ENCODE data around the gene SLC9A8. TPM values are rescaled to one million over a fixed set of nuclear protein-coding genes. Genes with fewer than 3 reads are reported as not detected.

SLC9A8 gene
- total and polyA plus RNA-seq, 2 of the 4 experiments (the other 2 are of a cell fraction): 4.1 to 5.0 TPM

- Histone ChIP-seq H3K4ac (ENCODE audit: low read depth, low read length) (no peak overlapping the region), H4K20me1 (ENCODE audit: insufficient read depth, low read length) (no peaks in the 10 kb centered on the region), H3K4me3 (ENCODE audit: insufficient read depth, low read depth, low read length) (no peak overlapping the region), H2AK5ac (ENCODE audit: low read depth, low read length) (no peak overlapping the region), H3K14ac (replicated peaks; ENCODE audit: low read depth, low read length) (no peak overlapping the region), H3K79me1 (ENCODE audit: low read depth in 1 of 2, low read length in 2 of 2) (peaks cover 18 to 26% of the 10 kb centered on the region in 2 experiments), H3K18ac (ENCODE audit: low read depth, low read length) (no peak overlapping the region), H4K5ac (ENCODE audit: low read depth, low read length) (no peak overlapping the region), H3K56ac (ENCODE audit: extremely low read depth, insufficient read depth, low read length) (no peak overlapping the region), H3K4me1 (ENCODE audit: control insufficient read depth, insufficient read depth, low read length) (peaks cover 7% of the 10 kb centered on the region), H3K36me3 (ENCODE audit: control insufficient read depth, insufficient read depth, low read length) (no peaks in the 10 kb centered on the region; the same call in 1 of the 2 replicates), H3K27ac (ENCODE audit: insufficient read depth, low read length) (no peak overlapping the region), H2BK15ac (ENCODE audit: low read depth, low read length) (no peak overlapping the region), H3K9ac (ENCODE audit: low read depth, low read length) (no peak overlapping the region), H3K23ac (ENCODE audit: low read depth, low read length) (no peak overlapping the region), H2AFZ (replicated peaks; ENCODE audit: low read length, poor library complexity) (no peak overlapping the region), H3K4me2 (ENCODE audit: low read depth, low read length) (no peak overlapping the region), H3K9me1 (ENCODE audit: insufficient read depth, low read length) (peaks cover 12% of the 10 kb centered on the region), H4K8ac (ENCODE audit: low read depth in 2 of 2, low read length in 2 of 2) (no peak overlapping the region), H2BK20ac (ENCODE audit: low read depth, low read length) (no peak overlapping the region), H2BK5ac (ENCODE audit: low read depth, low read length, poor library complexity, severe bottlenecking) (no peak overlapping the region), H2AK9ac (replicated peaks; ENCODE audit: low read depth, low read length, poor library complexity) (no peak overlapping the region), H4K91ac (ENCODE audit: insufficient read depth, low read depth, low read length) (no peak overlapping the region), H3K27me3 (ENCODE audit: control insufficient read depth, insufficient read depth, low read length) (no peaks in the 10 kb centered on the region), H3K9me3 (ENCODE audit: control insufficient read depth, insufficient read depth, low read length) (no peaks in the 10 kb centered on the region), H2BK120ac (ENCODE audit: low read depth, low read length) (no peak overlapping the region)
- ATAC-seq (ENCODE audit: low read depth) (no peak), DNase-seq (no peak)
- 43% methylated on average over 1 of the region's 5 CpGs; no CpG with 5 or more reads in 1 of the 2 experiments for WGBS, 2 experiments (ENCODE audit: extremely low coverage in 2 of 2, insufficient read length in 1 of 2)
- in situ Hi-C loops (cut with MboI; ENCODE audit: low sequenced_read_pairs): no loop called here
- no peak for TF ChIP-seq CEBPB (IDR thresholded peaks at IDR 0.05; ENCODE audit: low read depth, low read length)
- TF ChIP-seq MXI1 (IDR thresholded peaks at IDR 0.05; ENCODE audit: borderline replicate concordance, low read depth, low read length): no peak
- TF ChIP-seq RAD21 (IDR thresholded peaks at IDR 0.05; ENCODE audit: low read length): no peak
- no peak for TF ChIP-seq ELK1 (IDR thresholded peaks at IDR 0.05; ENCODE audit: borderline replicate concordance, low read depth, low read length)
- TF ChIP-seq USF2 (IDR thresholded peaks at IDR 0.05; ENCODE audit: low read depth, low read length): no peak
- TF ChIP-seq CTCF (conservative IDR thresholded peaks at IDR 0.05; ENCODE audit: low read depth, low read length): no peak
- no peak for TF ChIP-seq SMC3 (IDR thresholded peaks at IDR 0.05; ENCODE audit: low read depth, low read length)
- TF ChIP-seq POLR2A (IDR thresholded peaks at IDR 0.05; ENCODE audit: low read depth, low read length): no peak
- TF ChIP-seq MAZ (IDR thresholded peaks at IDR 0.05; ENCODE audit: borderline replicate concordance, low read depth, low read length): no peak
- no peak for TF ChIP-seq MAFK (IDR thresholded peaks at IDR 0.05; ENCODE audit: low read depth, low read length)
- TF ChIP-seq NFE2L2 (IDR thresholded peaks at IDR 0.05; ENCODE audit: low read depth, low read length): no peak
- no peak for TF ChIP-seq BHLHE40 (IDR thresholded peaks at IDR 0.05; ENCODE audit: low read depth, low read length)
- POLR2A ChIA-PET (ENCODE audit: unreplicated experiment): no interaction called here
- BruUV-seq (replicated peaks): no TSS peak
- dilution Hi-C loops (cut with HindIII; ENCODE audit: low sequenced_read_pairs, unreplicated experiment): no loop called here
- intact Hi-C loops (cut with micrococcal nuclease): loop anchor here (5.0 kb wide), 1 partner anchor 98 kb away; the partner anchor contains the start of gene B4GALT5
- CTCF ChIA-PET: no interaction called here
Observed at GRCh38 chr20:49809803-49810359, 2.7 kb upstream of the SLC9A8 start.
